ENCODE measurements around the gene TUG1. TPM values are rescaled to one million over a fixed set of nuclear protein-coding genes. Genes with fewer than 3 reads are reported as not detected.

TUG1 gene
- total RNA-seq, 1 donor from 2014 or later: 52.6 TPM

DNA sequence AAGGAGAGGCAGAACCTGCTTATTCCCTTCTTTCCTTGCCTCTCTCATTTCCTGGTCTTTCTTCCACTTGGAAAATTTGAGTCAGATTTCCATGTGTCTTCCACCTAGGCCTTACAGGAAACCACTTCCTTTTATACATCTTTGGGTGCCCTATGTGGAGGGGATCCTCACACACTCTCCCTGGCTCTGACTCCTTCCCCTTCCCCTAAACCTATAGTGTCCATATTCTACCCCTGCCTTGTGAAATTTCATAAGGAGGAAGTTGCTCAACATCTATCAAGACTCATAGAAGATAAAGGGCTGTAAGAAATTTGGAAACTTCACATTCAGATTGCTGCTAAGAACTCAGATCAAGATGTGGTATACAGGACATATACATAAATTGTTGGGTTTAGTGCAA is 20.4 kb downstream of the TUG1 start:
- intact Hi-C loops (cut with DNase I): no loop called here
- no peak for DNase-seq (ENCODE audit: low spot score)

- intact Hi-C loops (cut with DNase I): no loop called here
- DNase-seq (ENCODE audit: low spot score): no peak
Observed at GRCh38 chr22:30990690-30991089, 21.6 kb downstream of the TUG1 start.

DNA sequence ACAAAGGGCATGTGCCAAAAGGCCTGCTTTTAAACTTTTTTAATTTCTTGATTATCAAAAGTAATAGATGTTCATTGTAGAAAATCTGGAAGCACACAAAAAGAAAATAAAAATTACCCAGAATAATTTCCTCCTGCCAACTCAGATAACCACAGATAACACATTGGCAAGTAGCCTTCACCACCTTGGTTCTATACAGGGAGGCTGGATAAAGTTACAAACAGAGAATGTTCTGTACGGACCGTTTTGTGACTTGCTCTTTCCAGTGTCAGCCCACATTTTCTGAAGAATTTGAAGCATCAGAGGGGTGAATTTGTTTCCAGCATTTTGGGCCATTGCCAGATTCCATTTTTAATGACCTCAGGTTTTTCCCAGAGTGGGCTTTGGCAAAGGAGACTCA is 23.5 kb downstream of the TUG1 start:
- no peak for DNase-seq (ENCODE audit: low spot score)
- intact Hi-C loops (cut with DNase I): no loop called here

GRCh38 chr22:30994960-30995359 is 25.9 kb downstream of the TUG1 start:
- no peak for DNase-seq (ENCODE audit: low spot score)
- intact Hi-C loops (cut with DNase I): no loop called here

- intact Hi-C loops (cut with DNase I): no loop called here
Observed at GRCh38 chr22:30996462-30996861, 27.4 kb downstream of the TUG1 start.

GRCh38 chr22:30998329-30998728 is 29.3 kb downstream of the TUG1 start:
- intact Hi-C loops (cut with DNase I): no loop called here

More at GRCh38 chr22:30996462-30996861, 27.4 kb downstream of the TUG1 start:
- DNase-seq (ENCODE audit: low spot score): no peak

GRCh38 chr22:31001124-31001770 is 32.2 kb downstream of the TUG1 start:
- intact Hi-C loops (cut with DNase I): no loop called here
- no peak for DNase-seq (ENCODE audit: low spot score)

More at GRCh38 chr22:30998329-30998728, 29.3 kb downstream of the TUG1 start:
- no peak for DNase-seq (ENCODE audit: low spot score)

DNA sequence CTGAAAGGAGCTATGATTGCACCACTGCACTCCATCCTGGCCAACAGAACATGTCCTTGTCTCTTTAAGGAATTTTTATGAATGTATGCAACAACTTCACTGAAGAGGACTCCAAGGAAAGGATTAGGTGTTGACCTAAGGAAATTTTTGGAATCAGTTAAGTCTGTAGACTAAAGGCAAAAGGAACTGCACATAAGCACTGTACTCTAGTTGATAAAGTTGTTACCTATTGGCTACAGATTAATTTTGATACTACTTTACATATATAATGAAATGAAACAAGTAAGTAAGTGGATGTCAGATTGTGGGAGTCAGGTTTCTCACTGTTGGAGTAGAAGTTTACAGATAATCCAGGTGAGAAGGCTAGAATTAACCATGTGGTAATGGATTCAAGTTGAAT is 36.5 kb downstream of the TUG1 start:
- intact Hi-C loops (cut with DNase I): no loop called here
- DNase-seq (ENCODE audit: low spot score): no peak

DNA sequence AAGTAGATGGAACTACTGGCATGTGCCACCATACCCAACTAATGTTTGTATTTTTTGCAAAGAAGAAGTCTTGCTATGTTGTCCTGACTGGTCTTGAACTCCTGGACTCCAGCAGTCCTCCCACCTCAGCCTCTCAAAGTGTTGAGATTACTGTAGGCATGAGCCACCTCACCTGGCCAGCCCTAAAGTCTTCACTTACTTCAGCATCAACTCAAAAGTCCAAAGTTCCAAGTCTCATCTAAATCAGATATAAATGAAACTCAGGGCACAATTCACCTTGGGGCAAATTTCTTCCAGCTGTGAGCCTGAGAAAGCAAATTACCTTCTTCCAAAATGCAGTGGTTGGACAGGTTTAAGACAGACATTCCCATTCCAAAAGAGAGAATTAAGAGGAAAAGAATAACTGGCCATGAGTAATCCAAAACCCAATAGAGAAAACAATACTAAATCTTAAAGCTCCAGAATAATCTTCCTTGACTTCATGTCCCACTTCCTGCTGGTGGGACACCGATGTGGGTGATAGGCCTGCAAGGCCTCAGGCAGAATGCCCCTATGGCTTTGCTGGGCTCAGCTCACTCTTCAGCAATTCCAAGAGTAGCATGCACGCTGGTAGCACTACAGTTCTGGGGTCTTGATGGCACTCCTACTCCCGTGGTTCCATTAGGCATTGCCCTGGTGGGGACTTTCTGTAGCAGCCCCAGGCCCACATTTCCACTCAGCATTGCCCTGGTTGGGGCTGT is 50.3 kb downstream of the TUG1 start:
- peak; percentile 55 for DNase-seq (ENCODE audit: low spot score)
- intact Hi-C loops (cut with DNase I): no loop called here

GRCh38 chr22:31020334-31020733 is 51.3 kb downstream of the TUG1 start:
- peak; percentile 31 for DNase-seq (ENCODE audit: low spot score)
- intact Hi-C loops (cut with DNase I): no loop called here

GRCh38 chr22:31022516-31022915 is 53.5 kb downstream of the TUG1 start:
- peak; percentile 12 for DNase-seq (ENCODE audit: low spot score)
- intact Hi-C loops (cut with DNase I): no loop called here

Other genes starting within 250 kb of the TUG1 start
- 20.6 TPM for gene MORC2, start 491 bp upstream of the TUG1 start, total RNA-seq
- 128 TPM for gene SMTN, start 112.1 kb downstream of the TUG1 start, total RNA-seq
- 77.7 TPM for gene SELENOM, start 138.3 kb downstream of the TUG1 start, total RNA-seq
- gene INPP5J, start 153.7 kb downstream of the TUG1 start, total RNA-seq: 13.8 TPM
- gene PLA2G3, start 171.2 kb downstream of the TUG1 start, total RNA-seq: not detected
- gene RNF185, start 190.9 kb downstream of the TUG1 start, total RNA-seq: 21.3 TPM
- 13.1 TPM for gene LIMK2, start 243.0 kb downstream of the TUG1 start, total RNA-seq

Data from cardiac septum (tissue), 1 donor.